SK-N-MC (cell line): ENCODE measurements around the gene PRSS23.

Source experiments
- EZH2 ChIP-seq: fragments of 200-600 bp; sonication (generic); IDR thresholded peaks from one replicate; pipeline ENCODE4 v1.6.1; 2017; ENCODE audit warnings: antibody characterized with exemption
- FOXP2 ChIP-seq: optimal IDR thresholded peaks from 2 replicates; pipeline ENCODE3; 2011; ENCODE audit warnings: mild to moderate bottlenecking, moderate library complexity; ENCODE audit not compliant: insufficient read depth; ENCODE audit errors: extremely low read length, control extremely low read depth
- POLR2AphosphoS5 ChIP-seq: IDR thresholded peaks from 2 replicates; pipeline ENCODE4 v1.6.1; 2012; ENCODE audit warnings: mild to moderate bottlenecking, low read depth, low read length, borderline replicate concordance

DNA sequence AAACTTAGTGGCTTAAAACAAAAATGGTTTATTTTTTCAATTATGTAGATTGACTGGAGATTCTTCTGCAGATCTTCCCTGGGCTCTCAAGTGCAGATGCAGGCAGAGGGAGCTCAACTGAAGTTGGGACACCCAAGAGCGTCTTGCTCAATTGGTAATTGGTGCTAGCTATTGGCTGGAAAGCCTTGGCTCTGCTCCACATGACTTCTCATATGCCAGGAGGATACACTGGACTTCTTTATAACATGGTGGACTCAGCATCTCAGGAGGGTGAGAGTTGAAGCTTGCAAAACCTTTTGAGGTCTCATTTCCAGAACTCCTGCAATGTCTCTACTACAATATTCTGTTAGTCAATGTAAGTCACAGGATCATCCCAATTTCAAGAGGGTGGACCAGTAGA lies 42.2 kb upstream of the PRSS23 start:
- TF ChIP-seq EZH2 (no peak), POLR2AphosphoS5 (no peak), FOXP2 (no peak)
